GM18520 (cell line): ENCODE data around the gene AHSA1.

ENCODE experiments used
- ATAC-seq: cut with Tn5 transposase; IDR thresholded peaks from one replicate; pipeline ENCODE4 v1.9.1; 2021; ENCODE audit not compliant: unreplicated experiment

AHSA1 gene

GRCh38 chr14:77507762-77508161 lies 49.9 kb downstream of the AHSA1 start:
- ATAC-seq, result no peak

GRCh38 chr14:77508249-77508648 lies 50.4 kb downstream of the AHSA1 start:
- no peak for ATAC-seq

- no peak for ATAC-seq
Measured at GRCh38 chr14:77508876-77509275, 51.0 kb downstream of the AHSA1 start.

GRCh38 chr14:77509366-77509765 lies 51.5 kb downstream of the AHSA1 start:
- no peak for ATAC-seq

GRCh38 chr14:77511486-77512162 lies 53.7 kb downstream of the AHSA1 start:
- no peak for ATAC-seq

GRCh38 chr14:77516126-77516525 lies 58.2 kb downstream of the AHSA1 start:
- no peak for ATAC-seq
